ENCODE results near the gene PRPS1L1.

The PRPS1L1 gene

DNA sequence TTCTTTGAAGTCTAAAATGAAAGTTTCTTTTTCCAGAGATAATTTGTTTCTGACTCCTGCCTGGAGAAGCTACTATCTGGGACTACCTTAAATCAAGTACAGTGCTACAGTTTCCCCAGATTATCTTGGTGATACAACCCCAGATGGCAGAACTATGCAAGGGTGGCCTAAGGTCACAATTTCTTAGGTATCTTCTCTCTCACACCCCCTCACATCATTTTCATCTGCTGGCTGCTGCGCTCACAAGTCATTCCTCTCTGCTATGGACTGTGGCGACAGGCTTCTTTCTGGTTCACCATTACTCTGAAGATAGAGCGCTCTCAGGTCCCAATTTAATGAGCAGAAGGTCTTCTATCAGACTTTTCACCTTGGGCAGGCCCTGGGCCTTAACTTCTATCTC is 9.1 kb upstream of the PRPS1L1 start:
- no peak for TF ChIP-seq ZNF8 (CRISPR knock-in tag; IDR thresholded peaks at IDR 0.05)
- no peak for TF ChIP-seq POU6F1 (CRISPR knock-in tag; IDR thresholded peaks at IDR 0.05; ENCODE audit: borderline replicate concordance, low read depth)
- no peak for TF ChIP-seq RARB (CRISPR knock-in tag; IDR thresholded peaks at IDR 0.05)
- no peak for TF ChIP-seq TCF4 (CRISPR knock-in tag; IDR thresholded peaks at IDR 0.05; ENCODE audit: borderline replicate concordance)
- no peak for TF ChIP-seq GLIS3 (CRISPR knock-in tag; IDR thresholded peaks at IDR 0.05)
- TF ChIP-seq ZFP3 (CRISPR knock-in tag; IDR thresholded peaks at IDR 0.05) = no peak
- no peak for TF ChIP-seq ESRRG (CRISPR knock-in tag; IDR thresholded peaks at IDR 0.05)
- TF ChIP-seq PPARA (CRISPR knock-in tag; IDR thresholded peaks at IDR 0.05; ENCODE audit: borderline replicate concordance) = no peak
- no peak for TF ChIP-seq CSRNP3 (CRISPR knock-in tag; IDR thresholded peaks at IDR 0.05)
- TF ChIP-seq ZNF70 (CRISPR knock-in tag; IDR thresholded peaks at IDR 0.05) = no peak
- ATAC-seq = no peak

- TF ChIP-seq ARNTL (CRISPR knock-in tag; IDR thresholded peaks at IDR 0.05; ENCODE audit: borderline replicate concordance, low read depth) (no peak), POU6F1 (CRISPR knock-in tag; IDR thresholded peaks at IDR 0.05; ENCODE audit: borderline replicate concordance, low read depth) (no peak), ZNF70 (CRISPR knock-in tag; IDR thresholded peaks at IDR 0.05) (no peak), GLIS3 (CRISPR knock-in tag; IDR thresholded peaks at IDR 0.05) (no peak), RARB (CRISPR knock-in tag; IDR thresholded peaks at IDR 0.05) (no peak)
- TF ChIP-seq, protein P1, sequence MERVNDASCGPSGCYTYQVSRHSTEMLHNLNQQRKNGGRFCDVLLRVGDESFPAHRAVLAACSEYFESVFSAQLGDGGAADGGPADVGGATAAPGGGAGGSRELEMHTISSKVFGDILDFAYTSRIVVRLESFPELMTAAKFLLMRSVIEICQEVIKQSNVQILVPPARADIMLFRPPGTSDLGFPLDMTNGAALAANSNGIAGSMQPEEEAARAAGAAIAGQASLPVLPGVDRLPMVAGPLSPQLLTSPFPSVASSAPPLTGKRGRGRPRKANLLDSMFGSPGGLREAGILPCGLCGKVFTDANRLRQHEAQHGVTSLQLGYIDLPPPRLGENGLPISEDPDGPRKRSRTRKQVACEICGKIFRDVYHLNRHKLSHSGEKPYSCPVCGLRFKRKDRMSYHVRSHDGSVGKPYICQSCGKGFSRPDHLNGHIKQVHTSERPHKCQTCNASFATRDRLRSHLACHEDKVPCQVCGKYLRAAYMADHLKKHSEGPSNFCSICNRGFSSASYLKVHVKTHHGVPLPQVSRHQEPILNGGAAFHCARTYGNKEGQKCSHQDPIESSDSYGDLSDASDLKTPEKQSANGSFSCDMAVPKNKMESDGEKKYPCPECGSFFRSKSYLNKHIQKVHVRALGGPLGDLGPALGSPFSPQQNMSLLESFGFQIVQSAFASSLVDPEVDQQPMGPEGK (CRISPR knock-in tag; IDR thresholded peaks at IDR 0.05; ENCODE audit: borderline replicate concordance) = no peak
- ATAC-seq = no peak
Observed at GRCh38 chr7:18030758-18031157, 3.1 kb upstream of the PRPS1L1 start.

DNA sequence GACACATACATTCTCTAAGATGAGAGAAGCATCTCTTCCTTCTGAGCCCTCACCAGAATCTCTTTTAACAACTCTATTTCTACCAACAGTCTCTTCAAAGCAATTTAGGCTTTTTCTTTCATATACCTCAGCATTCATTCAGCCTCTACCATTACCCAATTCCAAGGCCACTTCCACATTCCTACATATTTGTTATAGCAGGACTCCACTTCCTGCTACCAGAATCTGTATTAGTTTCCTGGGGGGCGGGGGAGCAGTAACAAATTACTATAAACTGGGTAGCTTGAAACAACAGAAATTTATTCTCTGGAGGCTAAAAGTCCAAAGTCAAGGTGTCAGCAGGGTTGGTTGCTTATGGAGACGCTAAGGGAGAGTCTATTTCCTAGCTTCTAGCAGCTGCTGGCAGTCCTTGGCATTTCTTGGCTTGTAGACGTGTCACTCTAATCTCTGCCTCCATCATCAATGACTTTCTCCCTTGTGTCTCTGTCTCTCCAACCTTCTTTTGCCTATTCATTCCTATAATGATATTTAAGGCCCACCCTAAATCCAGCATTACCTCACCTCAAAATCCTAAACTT is 7.4 kb downstream of the PRPS1L1 start:
- TF ChIP-seq GLIS3 (CRISPR knock-in tag; IDR thresholded peaks at IDR 0.05) (no peak), POU6F1 (CRISPR knock-in tag; IDR thresholded peaks at IDR 0.05; ENCODE audit: borderline replicate concordance, low read depth) (no peak)
- no peak for ATAC-seq

DNA sequence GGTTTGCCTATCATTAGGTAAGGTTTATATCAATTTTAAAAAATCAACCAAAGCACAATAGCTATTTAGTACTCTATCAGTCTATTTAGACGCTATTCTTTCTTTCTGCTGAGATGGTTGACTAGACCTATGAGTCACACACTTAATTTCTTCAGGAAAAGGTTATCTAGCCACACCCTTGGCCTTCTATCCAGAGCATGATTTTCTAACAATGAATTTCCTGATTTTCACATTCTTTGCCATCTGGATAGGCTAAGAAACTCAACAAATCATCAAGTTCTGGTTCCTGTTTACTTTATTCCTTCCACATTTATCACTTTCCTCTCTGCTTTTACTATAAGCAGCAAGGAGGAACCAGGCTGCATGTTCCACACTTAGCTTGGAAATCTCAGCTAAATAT is 8.1 kb downstream of the PRPS1L1 start:
- peak; percentile 62 for ATAC-seq
- TF ChIP-seq RARB (CRISPR knock-in tag; IDR thresholded peaks at IDR 0.05) (no peak), OSR1 (CRISPR knock-in tag; IDR thresholded peaks at IDR 0.05) (no peak), TCF4 (CRISPR knock-in tag; IDR thresholded peaks at IDR 0.05; ENCODE audit: borderline replicate concordance) (no peak), TSHZ2 (CRISPR knock-in tag; IDR thresholded peaks at IDR 0.05) (no peak), TOX (CRISPR knock-in tag; IDR thresholded peaks at IDR 0.05; ENCODE audit: borderline replicate concordance) (no peak)
